Measurements from ENCODE around the gene RAPGEF2.
"Not testable (repeated sequence)": the region's sequence is repeated elsewhere in the genome, so short reads cannot be mapped to it uniquely, and the experiment has no call there.

RAPGEF2 gene

GRCh38 chr4:159155119-159155518 lies 52.2 kb downstream of the RAPGEF2 start:
- Histone ChIP-seq H3K4me3 (ENCODE audit: insufficient read depth, low read depth, low read length, poor library complexity, severe bottlenecking) (no peak overlapping the region), H3K4me1 (ENCODE audit: control insufficient read depth, insufficient read depth, low read length, poor library complexity, severe bottlenecking) (no peaks in the 10 kb centered on the region)

GRCh38 chr4:159158083-159158617 lies 55.3 kb downstream of the RAPGEF2 start:
- no peak for DNase-seq
- Histone ChIP-seq H3K36me3 (ENCODE audit: control insufficient read depth, insufficient read depth, low read length) (no peaks in the 10 kb centered on the region), H3K4me3 (ENCODE audit: insufficient read depth, low read depth, low read length, poor library complexity, severe bottlenecking) (no peak overlapping the region), H3K27me3 (replicated peaks; ENCODE audit: control insufficient read depth, insufficient read depth, low read length, poor library complexity, severe bottlenecking) (no peaks in the 10 kb centered on the region), H3K9me3 (ENCODE audit: control insufficient read depth, low read length) (no peaks in the 10 kb centered on the region), H3K27ac (ENCODE audit: insufficient read depth, low read length, poor library complexity, severe bottlenecking) (no peak overlapping the region), H3K4me1 (ENCODE audit: control insufficient read depth, insufficient read depth, low read length, poor library complexity, severe bottlenecking) (no peaks in the 10 kb centered on the region)

More at GRCh38 chr4:159155119-159155518, 52.2 kb downstream of the RAPGEF2 start:
- no peak for DNase-seq
- Histone ChIP-seq H3K27ac (ENCODE audit: insufficient read depth, low read length, poor library complexity, severe bottlenecking) (no peak overlapping the region), H3K36me3 (ENCODE audit: control insufficient read depth, insufficient read depth, low read length) (no peaks in the 10 kb centered on the region), H3K9me3 (ENCODE audit: control insufficient read depth, low read length) (no peaks in the 10 kb centered on the region), H3K27me3 (replicated peaks; ENCODE audit: control insufficient read depth, insufficient read depth, low read length, poor library complexity, severe bottlenecking) (no peaks in the 10 kb centered on the region)

- H3K36me3 ChIP-seq (ENCODE audit: control insufficient read depth, insufficient read depth, low read length), result no peaks in the 10 kb centered on the region
- no peaks in the 10 kb centered on the region for H3K27me3 ChIP-seq (replicated peaks; ENCODE audit: control insufficient read depth, insufficient read depth, low read length, poor library complexity, severe bottlenecking)
- no peak for DNase-seq
- H3K4me1 ChIP-seq (ENCODE audit: control insufficient read depth, insufficient read depth, low read length, poor library complexity, severe bottlenecking), result no peaks in the 10 kb centered on the region
- no peak overlapping the region for H3K27ac ChIP-seq (ENCODE audit: insufficient read depth, low read length, poor library complexity, severe bottlenecking)
- no peak overlapping the region for H3K4me3 ChIP-seq (ENCODE audit: insufficient read depth, low read depth, low read length, poor library complexity, severe bottlenecking)
- no peaks in the 10 kb centered on the region for H3K9me3 ChIP-seq (ENCODE audit: control insufficient read depth, low read length)
Observed at GRCh38 chr4:159158985-159159384, 56.1 kb downstream of the RAPGEF2 start.

GRCh38 chr4:159159611-159160010 lies 56.7 kb downstream of the RAPGEF2 start:
- H3K27ac ChIP-seq (ENCODE audit: insufficient read depth, low read length, poor library complexity, severe bottlenecking), result no peak overlapping the region
- no peak for DNase-seq
- H3K4me1 ChIP-seq (ENCODE audit: control insufficient read depth, insufficient read depth, low read length, poor library complexity, severe bottlenecking), result no peaks in the 10 kb centered on the region
- H3K27me3 ChIP-seq (replicated peaks; ENCODE audit: control insufficient read depth, insufficient read depth, low read length, poor library complexity, severe bottlenecking), result no peaks in the 10 kb centered on the region
- no peak overlapping the region for H3K4me3 ChIP-seq (ENCODE audit: insufficient read depth, low read depth, low read length, poor library complexity, severe bottlenecking)
- no peaks in the 10 kb centered on the region for H3K9me3 ChIP-seq (ENCODE audit: control insufficient read depth, low read length)
- no peaks in the 10 kb centered on the region for H3K36me3 ChIP-seq (ENCODE audit: control insufficient read depth, insufficient read depth, low read length)

GRCh38 chr4:159160242-159160641 lies 57.4 kb downstream of the RAPGEF2 start:
- no peaks in the 10 kb centered on the region for H3K9me3 ChIP-seq (ENCODE audit: control insufficient read depth, low read length)
- no peaks in the 10 kb centered on the region for H3K27me3 ChIP-seq (replicated peaks; ENCODE audit: control insufficient read depth, insufficient read depth, low read length, poor library complexity, severe bottlenecking)
- no peak overlapping the region for H3K4me3 ChIP-seq (ENCODE audit: insufficient read depth, low read depth, low read length, poor library complexity, severe bottlenecking)
- DNase-seq, result no peak
- H3K36me3 ChIP-seq (ENCODE audit: control insufficient read depth, insufficient read depth, low read length), result no peaks in the 10 kb centered on the region
- no peaks in the 10 kb centered on the region for H3K4me1 ChIP-seq (ENCODE audit: control insufficient read depth, insufficient read depth, low read length, poor library complexity, severe bottlenecking)
- no peak overlapping the region for H3K27ac ChIP-seq (ENCODE audit: insufficient read depth, low read length, poor library complexity, severe bottlenecking)

- H3K4me3 ChIP-seq (ENCODE audit: insufficient read depth, low read depth, low read length, poor library complexity, severe bottlenecking); H3K4me1 ChIP-seq (ENCODE audit: control insufficient read depth, insufficient read depth, low read length, poor library complexity, severe bottlenecking); H3K27me3 ChIP-seq (replicated peaks; ENCODE audit: control insufficient read depth, insufficient read depth, low read length, poor library complexity, severe bottlenecking); H3K27ac ChIP-seq (ENCODE audit: insufficient read depth, low read length, poor library complexity, severe bottlenecking); H3K36me3 ChIP-seq (ENCODE audit: control insufficient read depth, insufficient read depth, low read length); DNase-seq; H3K9me3 ChIP-seq (ENCODE audit: control insufficient read depth, low read length): not testable (repeated sequence)
Observed at GRCh38 chr4:159161436-159161835, 58.6 kb downstream of the RAPGEF2 start.

- Histone ChIP-seq H3K36me3 (ENCODE audit: control insufficient read depth, insufficient read depth, low read length) (no peaks in the 10 kb centered on the region), H3K4me1 (ENCODE audit: control insufficient read depth, insufficient read depth, low read length, poor library complexity, severe bottlenecking) (no peaks in the 10 kb centered on the region), H3K27me3 (replicated peaks; ENCODE audit: control insufficient read depth, insufficient read depth, low read length, poor library complexity, severe bottlenecking) (no peaks in the 10 kb centered on the region), H3K4me3 (ENCODE audit: insufficient read depth, low read depth, low read length, poor library complexity, severe bottlenecking) (no peak overlapping the region), H3K27ac (ENCODE audit: insufficient read depth, low read length, poor library complexity, severe bottlenecking) (no peak overlapping the region), H3K9me3 (ENCODE audit: control insufficient read depth, low read length) (no peaks in the 10 kb centered on the region)
- no peak for DNase-seq
Observed at GRCh38 chr4:159162576-159162975, 59.7 kb downstream of the RAPGEF2 start.

- Histone ChIP-seq H3K27ac (ENCODE audit: insufficient read depth, low read length, poor library complexity, severe bottlenecking) (no peak overlapping the region), H3K9me3 (ENCODE audit: control insufficient read depth, low read length) (no peaks in the 10 kb centered on the region), H3K4me1 (ENCODE audit: control insufficient read depth, insufficient read depth, low read length, poor library complexity, severe bottlenecking) (no peaks in the 10 kb centered on the region), H3K27me3 (replicated peaks; ENCODE audit: control insufficient read depth, insufficient read depth, low read length, poor library complexity, severe bottlenecking) (no peaks in the 10 kb centered on the region), H3K36me3 (ENCODE audit: control insufficient read depth, insufficient read depth, low read length) (no peaks in the 10 kb centered on the region), H3K4me3 (ENCODE audit: insufficient read depth, low read depth, low read length, poor library complexity, severe bottlenecking) (no peak overlapping the region)
- DNase-seq, result no peak
Observed at GRCh38 chr4:159163521-159163920, 60.6 kb downstream of the RAPGEF2 start.

- H3K27me3 ChIP-seq (replicated peaks; ENCODE audit: control insufficient read depth, insufficient read depth, low read length, poor library complexity, severe bottlenecking), result no peaks in the 10 kb centered on the region
- no peaks in the 10 kb centered on the region for H3K9me3 ChIP-seq (ENCODE audit: control insufficient read depth, low read length)
- no peaks in the 10 kb centered on the region for H3K4me1 ChIP-seq (ENCODE audit: control insufficient read depth, insufficient read depth, low read length, poor library complexity, severe bottlenecking)
- no peak for DNase-seq
- H3K4me3 ChIP-seq (ENCODE audit: insufficient read depth, low read depth, low read length, poor library complexity, severe bottlenecking), result no peak overlapping the region
- no peaks in the 10 kb centered on the region for H3K36me3 ChIP-seq (ENCODE audit: control insufficient read depth, insufficient read depth, low read length)
- H3K27ac ChIP-seq (ENCODE audit: insufficient read depth, low read length, poor library complexity, severe bottlenecking), result no peak overlapping the region
Observed at GRCh38 chr4:159169404-159170302, 66.8 kb downstream of the RAPGEF2 start.

GRCh38 chr4:159171287-159171686 lies 68.4 kb downstream of the RAPGEF2 start:
- Histone ChIP-seq H3K4me3 (ENCODE audit: insufficient read depth, low read depth, low read length, poor library complexity, severe bottlenecking) (no peak overlapping the region), H3K4me1 (ENCODE audit: control insufficient read depth, insufficient read depth, low read length, poor library complexity, severe bottlenecking) (no peaks in the 10 kb centered on the region), H3K27ac (ENCODE audit: insufficient read depth, low read length, poor library complexity, severe bottlenecking) (no peak overlapping the region), H3K9me3 (ENCODE audit: control insufficient read depth, low read length) (no peaks in the 10 kb centered on the region), H3K36me3 (ENCODE audit: control insufficient read depth, insufficient read depth, low read length) (no peaks in the 10 kb centered on the region), H3K27me3 (replicated peaks; ENCODE audit: control insufficient read depth, insufficient read depth, low read length, poor library complexity, severe bottlenecking) (no peaks in the 10 kb centered on the region)
- DNase-seq, result no peak
